ENCODE results near the gene USP36. TPM values are rescaled to one million over a fixed set of nuclear protein-coding genes. Genes with fewer than 3 reads are reported as not detected.

Gene USP36
- total RNA-seq, 4 donors from 2014 or later = 13.2 to 38.9 (median 22.4) TPM

DNA sequence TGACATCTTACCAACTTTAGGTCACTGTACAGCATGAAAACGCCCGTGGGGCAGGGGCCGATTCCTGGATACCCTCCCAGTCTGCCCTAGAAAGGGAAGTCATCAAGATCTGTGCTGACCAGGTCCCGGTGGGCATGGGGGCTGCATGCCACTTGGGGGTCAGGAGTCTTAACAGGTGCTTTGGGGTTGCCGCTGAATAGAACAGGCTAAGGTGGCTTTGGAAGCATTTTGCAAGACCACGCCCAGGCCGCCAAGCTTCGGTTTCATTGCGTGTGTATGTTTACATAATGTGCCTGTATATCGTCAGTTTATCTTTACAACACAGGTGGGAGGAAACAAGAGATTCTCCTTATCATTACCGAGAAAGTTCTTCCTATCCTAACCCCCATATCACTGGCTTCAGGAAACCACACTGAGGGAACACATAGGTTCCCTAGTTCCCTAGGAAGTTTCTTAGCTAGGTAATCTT, 13.3 kb upstream of the USP36 start:
- TF ChIP-seq, protein P1, sequence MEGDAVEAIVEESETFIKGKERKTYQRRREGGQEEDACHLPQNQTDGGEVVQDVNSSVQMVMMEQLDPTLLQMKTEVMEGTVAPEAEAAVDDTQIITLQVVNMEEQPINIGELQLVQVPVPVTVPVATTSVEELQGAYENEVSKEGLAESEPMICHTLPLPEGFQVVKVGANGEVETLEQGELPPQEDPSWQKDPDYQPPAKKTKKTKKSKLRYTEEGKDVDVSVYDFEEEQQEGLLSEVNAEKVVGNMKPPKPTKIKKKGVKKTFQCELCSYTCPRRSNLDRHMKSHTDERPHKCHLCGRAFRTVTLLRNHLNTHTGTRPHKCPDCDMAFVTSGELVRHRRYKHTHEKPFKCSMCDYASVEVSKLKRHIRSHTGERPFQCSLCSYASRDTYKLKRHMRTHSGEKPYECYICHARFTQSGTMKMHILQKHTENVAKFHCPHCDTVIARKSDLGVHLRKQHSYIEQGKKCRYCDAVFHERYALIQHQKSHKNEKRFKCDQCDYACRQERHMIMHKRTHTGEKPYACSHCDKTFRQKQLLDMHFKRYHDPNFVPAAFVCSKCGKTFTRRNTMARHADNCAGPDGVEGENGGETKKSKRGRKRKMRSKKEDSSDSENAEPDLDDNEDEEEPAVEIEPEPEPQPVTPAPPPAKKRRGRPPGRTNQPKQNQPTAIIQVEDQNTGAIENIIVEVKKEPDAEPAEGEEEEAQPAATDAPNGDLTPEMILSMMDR (IDR thresholded peaks at IDR 0.05) = no peak
- TF ChIP-seq POLR2A (IDR thresholded peaks at IDR 0.05) = no peak
- peaks cover 0 to 35% (median 3%) of the 10 kb centered on the region in 3 donors for H3K36me3 ChIP-seq
- no peak for DNase-seq
- no peaks in the 10 kb centered on the region for H3K4me1 ChIP-seq
- no peak overlapping the region for H3K4me3 ChIP-seq
- WGBS, 2 donors = 59 to 72% methylated on average over 11 of the region's 11 CpGs
- intact Hi-C loops (cut with DNase I) = no loop called here
- H3K27ac ChIP-seq = no peak overlapping the region
- H3K9me3 ChIP-seq = no peaks in the 10 kb centered on the region
- no peaks in the 10 kb centered on the region for H3K27me3 ChIP-seq

DNA sequence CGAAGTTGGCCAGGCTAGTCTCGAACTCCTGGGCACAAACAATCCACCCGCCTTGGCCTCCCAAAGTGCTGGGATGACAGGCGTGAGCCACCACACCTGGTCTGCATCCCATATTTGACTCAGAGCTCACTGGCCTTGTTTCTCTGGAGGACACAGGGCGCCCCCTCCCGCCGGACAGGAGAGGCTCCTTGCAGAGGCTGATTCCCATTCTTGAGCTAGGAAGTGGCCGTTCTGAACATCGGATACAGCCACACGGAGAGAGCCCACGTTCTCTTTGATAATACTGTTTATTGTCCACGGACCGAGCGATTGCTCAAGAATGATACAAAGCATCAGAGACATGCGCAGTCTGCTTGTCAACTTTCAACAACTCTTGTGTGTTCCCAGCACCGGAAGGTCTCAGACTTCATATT, 12.1 kb upstream of the USP36 start:
- no peaks in the 10 kb centered on the region for H3K27me3 ChIP-seq
- intact Hi-C loops (cut with DNase I) = no loop called here
- TF ChIP-seq POLR2A (IDR thresholded peaks at IDR 0.05) = no peak
- TF ChIP-seq, protein P1 (IDR thresholded peaks at IDR 0.05) = no peak
- no peaks in the 10 kb centered on the region for H3K9me3 ChIP-seq
- H3K4me1 ChIP-seq = no peaks in the 10 kb centered on the region
- no peak overlapping the region for H3K4me3 ChIP-seq
- no peak for DNase-seq
- H3K27ac ChIP-seq = peak overlapping the region in 1 of 4 donors; percentile 7
- 76 to 77% methylated on average over 10 to 11 of the region's 16 CpGs for WGBS, 2 donors
- peaks cover 0 to 34% (median 3%) of the 10 kb centered on the region in 3 donors for H3K36me3 ChIP-seq

DNA sequence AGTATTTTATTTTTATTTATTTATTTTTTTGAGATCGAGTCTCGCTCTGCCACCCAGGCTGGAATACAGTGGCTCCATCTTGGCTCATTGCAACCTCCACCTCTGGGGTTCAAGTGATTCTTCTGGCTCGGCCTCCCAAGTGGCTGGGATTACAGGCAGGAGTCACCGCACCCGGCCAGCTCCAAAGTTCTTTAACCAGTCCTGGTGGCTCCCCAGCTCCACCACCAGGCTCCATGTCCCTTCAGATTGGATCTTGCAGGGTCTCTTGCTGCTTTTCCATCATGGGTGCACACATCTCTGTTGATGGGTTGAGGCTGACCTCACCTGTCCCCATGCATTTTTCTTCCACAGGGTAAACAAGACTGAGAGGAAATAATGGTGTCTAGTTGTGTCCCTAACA, 8.4 kb upstream of the USP36 start:
- TF ChIP-seq, protein P1 (IDR thresholded peaks at IDR 0.05) = no peak
- TF ChIP-seq POLR2A (IDR thresholded peaks at IDR 0.05) = no peak

DNA sequence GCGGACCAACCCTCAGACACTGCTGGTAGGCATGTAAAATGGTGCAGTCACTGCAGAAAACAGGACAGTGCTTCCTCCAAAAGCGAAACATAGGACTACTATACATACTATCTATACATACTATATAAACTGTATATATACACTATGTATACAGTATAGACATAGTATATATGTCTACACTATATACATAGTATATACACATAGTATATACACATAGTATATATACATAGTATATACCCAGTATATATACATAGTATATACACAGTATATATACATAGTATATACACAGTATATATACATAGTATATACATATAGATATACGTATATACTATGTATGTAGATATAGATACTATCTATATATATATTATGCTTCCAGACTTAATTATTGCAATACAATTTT, 6.4 kb upstream of the USP36 start:
- no peaks in the 10 kb centered on the region for H3K4me1 ChIP-seq
- intact Hi-C loops (cut with DNase I) = no loop called here

More for the DNA sequence above, 8.4 kb upstream of the USP36 start:
- 92 to 100% methylated on average over 5 of the region's 5 CpGs for WGBS, 2 donors
- Histone ChIP-seq H3K36me3 (no peaks in the 10 kb centered on the region), H3K9me3 (no peaks in the 10 kb centered on the region), H3K4me3 (no peak overlapping the region), H3K27me3 (no peaks in the 10 kb centered on the region), H3K27ac (no peak overlapping the region), H3K4me1 (no peaks in the 10 kb centered on the region)
- intact Hi-C loops (cut with DNase I) = no loop called here
- no peak for DNase-seq

DNA sequence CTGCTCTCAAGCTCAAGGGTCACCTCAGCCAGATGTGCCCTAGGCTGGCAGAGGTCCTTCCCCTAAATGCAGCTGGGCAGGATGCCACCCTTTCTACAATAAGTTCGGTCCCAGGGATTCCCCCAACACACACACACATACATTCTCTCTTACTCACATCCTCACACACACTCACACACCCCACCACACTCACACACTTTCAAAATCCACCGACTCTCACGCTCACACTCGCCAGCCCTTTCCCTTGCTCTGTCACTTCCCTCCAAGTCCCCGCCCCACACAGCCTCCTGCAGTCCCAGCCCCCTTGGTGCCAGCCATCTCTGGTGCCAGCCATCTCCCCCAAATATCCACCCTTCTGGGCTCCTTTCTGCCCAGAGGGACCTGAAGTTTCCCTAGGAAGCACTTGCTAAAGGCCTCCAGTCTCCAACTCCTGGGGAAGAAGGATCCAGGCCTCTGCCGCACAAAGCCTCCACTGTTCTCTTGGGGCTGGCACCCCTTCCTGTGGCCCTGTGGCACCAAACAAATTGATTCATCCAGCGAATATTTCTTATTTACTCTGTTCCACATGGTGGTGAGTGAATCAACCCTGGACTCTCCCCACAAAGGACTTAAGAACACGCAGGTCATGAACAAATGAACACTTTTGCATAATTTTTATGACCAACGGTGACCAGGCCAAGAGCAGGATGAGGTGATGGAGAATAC, 3.8 kb upstream of the USP36 start:
- no peak for TF ChIP-seq POLR2A (IDR thresholded peaks at IDR 0.05)
- TF ChIP-seq, protein P1 (IDR thresholded peaks at IDR 0.05) = no peak
- no peak for DNase-seq
- no peaks in the 10 kb centered on the region for H3K27me3 ChIP-seq
- H3K4me1 ChIP-seq = peaks cover 7 to 13% (median 11%) of the 10 kb centered on the region in 3 donors
- H3K9me3 ChIP-seq = no peaks in the 10 kb centered on the region
- no peak overlapping the region for H3K27ac ChIP-seq
- no peak overlapping the region for H3K4me3 ChIP-seq
- intact Hi-C loops (cut with DNase I) = no loop called here
- H3K36me3 ChIP-seq = no peaks in the 10 kb centered on the region
- 57% methylated on average over 8 of the region's 9 CpGs for WGBS, 2 donors

More for the DNA sequence above, 6.4 kb upstream of the USP36 start:
- no peak for TF ChIP-seq POLR2A (IDR thresholded peaks at IDR 0.05)
- TF ChIP-seq, protein P1 (IDR thresholded peaks at IDR 0.05) = no peak
- 88 to 93% methylated on average over 3 of the region's 3 CpGs for WGBS, 2 donors
- Histone ChIP-seq H3K27me3 (no peaks in the 10 kb centered on the region), H3K27ac (no peak overlapping the region), H3K9me3 (no peaks in the 10 kb centered on the region), H3K36me3 (no peaks in the 10 kb centered on the region), H3K4me3 (no peak overlapping the region)
- DNase-seq = no peak
